Stimulated activated effector memory CD8-positive, alpha-beta T cell treated with anti-CD3 and anti-CD28 coated beads, Interleukin-12 subunit alpha, Interleukin-12 subunit beta, amount 100 ng/mL, for 72 hours (primary cell): ENCODE data around the gene PTPMT1.
"Not testable (repeated sequence)": the region's sequence is repeated elsewhere in the genome, so short reads cannot be mapped to it uniquely, and the experiment has no call there.

Experiments
- ATAC-seq: fragments of 150-1000 bp; cut with Tn5 transposase; 2 replicates; pipeline ENCODE4 v1.10.0; 2021
- DNase-seq, 2 donors: peaks; one replicate each; pipeline ENCODE4 v3.0.0; 2021 to 2022; ENCODE audit warnings: low spot score in 2 of 2
- H3K27ac Mint-ChIP-seq: one replicate; pipeline ENCODE4 v1.8.0; 2022; ENCODE audit warnings: mild to moderate bottlenecking, mixed read lengths
- H3K36me3 Mint-ChIP-seq: one replicate; pipeline ENCODE4 v1.8.0; 2022; ENCODE audit warnings: mild to moderate bottlenecking, mixed read lengths
- H3K4me1 Mint-ChIP-seq: one replicate; pipeline ENCODE4 v1.8.0; 2022; ENCODE audit warnings: mixed read lengths
- H3K4me3 Mint-ChIP-seq: one replicate; pipeline ENCODE4 v1.8.0; 2022; ENCODE audit warnings: mild to moderate bottlenecking, mixed read lengths
- H3K9me3 Mint-ChIP-seq: one replicate; pipeline ENCODE4 v1.8.0; 2022; ENCODE audit warnings: mixed read lengths

The PTPMT1 gene

GRCh38 chr11:47562393-47562792, 3.0 kb upstream of the PTPMT1 start:
- not testable (repeated sequence) for H3K9me3 Mint-ChIP-seq, ATAC-seq, DNase-seq, H3K4me3 Mint-ChIP-seq, H3K36me3 Mint-ChIP-seq, H3K27ac Mint-ChIP-seq, H3K4me1 Mint-ChIP-seq

GRCh38 chr11:47564366-47564765, 1.0 kb upstream of the PTPMT1 start:
- not testable (repeated sequence) for DNase-seq, H3K36me3 Mint-ChIP-seq, H3K9me3 Mint-ChIP-seq, ATAC-seq, H3K4me1 Mint-ChIP-seq
- peak overlapping the region; percentile 92 for H3K27ac Mint-ChIP-seq
- peak overlapping the region; percentile 78 for H3K4me3 Mint-ChIP-seq

GRCh38 chr11:47564933-47565339, 463 bp upstream of the PTPMT1 start:
- DNase-seq (peak in 1 of 2 donors; percentile 3), ATAC-seq (peak; percentile 3)
- Mint-ChIP-seq H3K36me3 (peaks cover 12% of the 10 kb centered on the region), H3K4me3 (peak overlapping the region; percentile 78), H3K27ac (peak overlapping the region; percentile 92), H3K9me3 (no peaks in the 10 kb centered on the region), H3K4me1 (peaks cover 7% of the 10 kb centered on the region)

GRCh38 chr11:47566149-47566698, 825 bp downstream of the PTPMT1 start:
- no peak for DNase-seq
- no peak for ATAC-seq
- Mint-ChIP-seq H3K36me3 (peaks cover 25% of the 10 kb centered on the region), H3K4me1 (peaks cover 7% of the 10 kb centered on the region), H3K9me3 (no peaks in the 10 kb centered on the region), H3K27ac (peak overlapping the region; percentile 92), H3K4me3 (peak overlapping the region; percentile 78)

GRCh38 chr11:47569646-47570045, 4.2 kb downstream of the PTPMT1 start:
- Mint-ChIP-seq H3K9me3 (no peaks in the 10 kb centered on the region), H3K4me3 (no peak overlapping the region)

GRCh38 chr11:47570651-47571356, 5.4 kb downstream of the PTPMT1 start:
- Mint-ChIP-seq H3K9me3 (no peaks in the 10 kb centered on the region), H3K36me3 (peaks cover 70% of the 10 kb centered on the region), H3K4me1 (no peaks in the 10 kb centered on the region), H3K27ac (peak overlapping the region; percentile 58), H3K4me3 (no peak overlapping the region)
- ATAC-seq (no peak), DNase-seq (no peak)

More at GRCh38 chr11:47569646-47570045, 4.2 kb downstream of the PTPMT1 start:
- Mint-ChIP-seq H3K27ac (no peak overlapping the region), H3K36me3 (peaks cover 59% of the 10 kb centered on the region), H3K4me1 (peaks cover 6% of the 10 kb centered on the region)
- DNase-seq: no peak
- ATAC-seq: no peak

GRCh38 chr11:47571357-47571729, 5.9 kb downstream of the PTPMT1 start:
- Mint-ChIP-seq H3K27ac (peak overlapping the region; percentile 58), H3K4me1 (no peaks in the 10 kb centered on the region), H3K36me3 (peaks cover 76% of the 10 kb centered on the region), H3K9me3 (no peaks in the 10 kb centered on the region), H3K4me3 (no peak overlapping the region)
- ATAC-seq: no peak
- no peak for DNase-seq

- peak overlapping the region; percentile 58 for H3K27ac Mint-ChIP-seq
- ATAC-seq (no peak), DNase-seq (no peak)
Observed at GRCh38 chr11:47571895-47572294, 6.5 kb downstream of the PTPMT1 start.

GRCh38 chr11:47572715-47573255, 7.4 kb downstream of the PTPMT1 start:
- peak overlapping the region; percentile 58 for H3K27ac Mint-ChIP-seq
- H3K9me3 Mint-ChIP-seq: no peaks in the 10 kb centered on the region
- H3K4me3 Mint-ChIP-seq: no peak overlapping the region
- peaks cover 88% of the 10 kb centered on the region for H3K36me3 Mint-ChIP-seq
- DNase-seq (no peak), ATAC-seq (no peak)
- H3K4me1 Mint-ChIP-seq: peaks cover 10% of the 10 kb centered on the region

More at GRCh38 chr11:47571895-47572294, 6.5 kb downstream of the PTPMT1 start:
- peaks cover 81% of the 10 kb centered on the region for H3K36me3 Mint-ChIP-seq
- H3K4me1 Mint-ChIP-seq: peaks cover 2% of the 10 kb centered on the region
- no peaks in the 10 kb centered on the region for H3K9me3 Mint-ChIP-seq
- no peak overlapping the region for H3K4me3 Mint-ChIP-seq

- no peak overlapping the region for H3K27ac Mint-ChIP-seq
Observed at GRCh38 chr11:47573321-47573720, 7.9 kb downstream of the PTPMT1 start.

GRCh38 chr11:47577460-47578041, 12.2 kb downstream of the PTPMT1 start:
- Mint-ChIP-seq H3K4me3 (peak overlapping the region; percentile 100), H3K9me3 (no peaks in the 10 kb centered on the region), H3K4me1 (peaks cover 33% of the 10 kb centered on the region), H3K27ac (peak overlapping the region; percentile 100), H3K36me3 (peaks cover 94% of the 10 kb centered on the region)
- no peak for ATAC-seq
- no peak for DNase-seq

More at GRCh38 chr11:47573321-47573720, 7.9 kb downstream of the PTPMT1 start:
- DNase-seq (no peak), ATAC-seq (no peak)
- peaks cover 92% of the 10 kb centered on the region for H3K36me3 Mint-ChIP-seq
- H3K4me3 Mint-ChIP-seq: no peak overlapping the region
- peaks cover 13% of the 10 kb centered on the region for H3K4me1 Mint-ChIP-seq
- no peaks in the 10 kb centered on the region for H3K9me3 Mint-ChIP-seq

GRCh38 chr11:47578524-47579494, 13.4 kb downstream of the PTPMT1 start, which contains the start of the genes KBTBD4 and NDUFS3:
KBTBD4 (minus strand) TSS chr11:47578970; CDS start chr11:47578951, 19 bp downstream.
NDUFS3 (plus strand) TSS chr11:47579074; CDS start chr11:47579092, 18 bp downstream.
- DNase-seq: peak; percentile 95 to 96
- H3K9me3 Mint-ChIP-seq: no peaks in the 10 kb centered on the region
- H3K36me3 Mint-ChIP-seq: peaks cover 94% of the 10 kb centered on the region
- peak within 1 kb of the TSS; percentile 100 for H3K27ac Mint-ChIP-seq
- H3K4me1 Mint-ChIP-seq: peaks cover 38% of the 10 kb centered on the region
- peak; percentile 98 for ATAC-seq
- H3K4me3 Mint-ChIP-seq: peak within 1 kb of the TSS; percentile 100

- ATAC-seq: no peak
Observed at GRCh38 chr11:47583844-47584243, 18.4 kb downstream of the PTPMT1 start.

GRCh38 chr11:47586098-47586855, 20.9 kb downstream of the PTPMT1 start, which contains the start of gene FAM180B:
FAM180B (plus strand) TSS chr11:47586678; CDS start chr11:47586769, 91 bp downstream.
- peaks cover 44% of the 10 kb centered on the region for H3K36me3 Mint-ChIP-seq
- H3K4me3 Mint-ChIP-seq: no peak within 1 kb of the TSS
- no peak for ATAC-seq
- DNase-seq: no peak
- H3K27ac Mint-ChIP-seq: peak within 1 kb of the TSS; percentile 74
- peaks cover 7% of the 10 kb centered on the region for H3K4me1 Mint-ChIP-seq
- no peaks in the 10 kb centered on the region for H3K9me3 Mint-ChIP-seq

More at GRCh38 chr11:47583844-47584243, 18.4 kb downstream of the PTPMT1 start:
- no peak for DNase-seq
- Mint-ChIP-seq H3K4me1 (peaks cover 22% of the 10 kb centered on the region), H3K27ac (no peak overlapping the region), H3K4me3 (no peak overlapping the region), H3K36me3 (peaks cover 66% of the 10 kb centered on the region), H3K9me3 (no peaks in the 10 kb centered on the region)
